H1 (cell line): Measurements from ENCODE around the gene PATJ. TPM values are rescaled to one million over a fixed set of nuclear protein-coding genes. Genes with fewer than 3 reads are reported as not detected.

ENCODE experiments used
- CTCF ChIA-PET: fragments of 300-600 bp; sonication (Branson Sonifier 250); formaldehyde crosslinking; loops from one replicate; lab custom pipeline; 2021; ENCODE audit not compliant: partially characterized antibody; lab: Charles Lee
- POLR2A ChIA-PET: fragments of 300-600 bp; sonication (Branson Sonifier 250); formaldehyde crosslinking; loops from one replicate; lab custom pipeline; 2021; ENCODE audit warnings: inconsistent platforms; ENCODE audit not compliant: partially characterized antibody; lab: Charles Lee
- DNase-seq, 2 experiments: peaks; one replicate each; pipeline versions ENCODE4 v3.0.0 to v3.0.0-alpha.2; 2010 to 2022; ENCODE audit warnings: low spot score in 2 of 2, low read depth in 1 of 2, mixed read lengths in 1 of 2
- FAIRE-seq: peaks from 2 replicates; lab custom pipeline; 2011; peaks lifted over from hg19 to GRCh38; lab: Jason Lieb, UNC
- H2AFZ ChIP-seq: 2 replicates; pipeline ENCODE4 v1.8.1; 2012; ENCODE audit warnings: low read length, inconsistent platforms
- H2AK5ac ChIP-seq: 2 replicates; pipeline ENCODE4 v1.6.1; 2013; ENCODE audit warnings: low read depth, low read length
- H2BK120ac ChIP-seq: replicated peaks from 2 replicates; pipeline ENCODE3; 2013; ENCODE audit warnings: low read depth, low read length, inconsistent platforms
- H2BK12ac ChIP-seq: 2 replicates; pipeline ENCODE4 v1.6.1; 2013; ENCODE audit warnings: low read depth, low read length
- H2BK15ac ChIP-seq: 2 replicates; pipeline ENCODE4 v1.6.1; 2013; ENCODE audit warnings: low read length
- H2BK20ac ChIP-seq: 2 replicates; pipeline ENCODE4 v1.6.1; 2013; ENCODE audit warnings: low read length
- H2BK5ac ChIP-seq: 2 replicates; pipeline ENCODE4 v1.6.1; 2013; ENCODE audit warnings: low read depth, low read length
- H3K14ac ChIP-seq: 2 replicates; pipeline ENCODE4 v1.6.1; 2013; ENCODE audit warnings: inconsistent platforms; ENCODE audit not compliant: insufficient read length
- H3K18ac ChIP-seq: 2 replicates; pipeline ENCODE4 v1.6.1; 2013; ENCODE audit warnings: low read length; ENCODE audit errors: extremely low read depth
- H3K23ac ChIP-seq: 2 replicates; pipeline ENCODE4 v1.6.1; 2013; ENCODE audit warnings: inconsistent platforms; ENCODE audit not compliant: insufficient read length
- H3K23me2 ChIP-seq: 2 replicates; pipeline ENCODE4 v1.6.1; 2013; ENCODE audit warnings: low read depth, low read length
- H3K27ac ChIP-seq: 2 replicates; pipeline ENCODE4 v1.6.1; 2011; ENCODE audit warnings: low read depth, low read length, inconsistent platforms
- H3K27me3 ChIP-seq, 4 experiments: replicated peaks in 1 of 4; 1 replicate in 1 of 4; 2 replicates in 3 of 4; pipeline versions ENCODE4 v1.6.1 to v1.8.1; 2011 to 2013; ENCODE audit warnings: low read length in 3 of 4, mild to moderate bottlenecking in 3 of 4, inconsistent platforms in 2 of 4, mixed read lengths in 2 of 4, moderate library complexity in 1 of 4; ENCODE audit not compliant: control insufficient read depth in 3 of 4, insufficient read depth in 3 of 4; ENCODE audit errors: extremely low read depth in 1 of 4
- H3K36me3 ChIP-seq, 4 experiments: 2 replicates each; pipeline versions ENCODE4 v1.6.1 to v1.8.1; 2011 to 2013; ENCODE audit warnings: mild to moderate bottlenecking in 4 of 4, low read length in 3 of 4, moderate library complexity in 2 of 4, control low read depth in 1 of 4, inconsistent platforms in 1 of 4; ENCODE audit not compliant: insufficient read depth in 4 of 4, control insufficient read depth in 2 of 4
- H3K4ac ChIP-seq: replicated peaks from 2 replicates; pipeline ENCODE3; 2013; ENCODE audit warnings: low read length, low read depth, mixed read lengths, inconsistent platforms; ENCODE audit not compliant: insufficient read length
- H3K4me1 ChIP-seq, 4 experiments: replicated peaks in 1 of 4; 1 replicate in 1 of 4; 2 replicates in 3 of 4; pipeline versions ENCODE4 v1.6.1 to v1.8.1; 2011 to 2013; ENCODE audit warnings: low read length in 3 of 4, inconsistent platforms in 2 of 4, mixed read lengths in 1 of 4; ENCODE audit not compliant: insufficient read depth in 4 of 4, control insufficient read depth in 3 of 4
- H3K4me2 ChIP-seq, 2 experiments: 2 replicates each; pipeline versions ENCODE4 v1.6.1 to v1.8.1; 2011 to 2013; ENCODE audit warnings: low read depth in 2 of 2, low read length in 2 of 2, control low read depth in 1 of 2, inconsistent platforms in 1 of 2, mild to moderate bottlenecking in 1 of 2; ENCODE audit not compliant: insufficient read depth in 1 of 2
- H3K4me3 ChIP-seq, 4 experiments: fragments of 200-600, 300-600 bp in 1 of 4; sonication (generic), shearing (Covaris generic), sonication (Bioruptor Twin) in 1 of 4; 2 replicates each; pipeline versions ENCODE4 v1.5.1 to v1.8.1; 2011 to 2016; ENCODE audit warnings: low read length in 4 of 4, low read depth in 3 of 4, control low read depth in 2 of 4, inconsistent platforms in 2 of 4, mild to moderate bottlenecking in 2 of 4, mixed read lengths in 1 of 4, moderate library complexity in 1 of 4; ENCODE audit not compliant: insufficient read depth in 2 of 4; ENCODE audit errors: extremely low read depth in 1 of 4
- H3K56ac ChIP-seq: replicated peaks from 2 replicates; pipeline ENCODE3; 2013; ENCODE audit warnings: low read depth, mild to moderate bottlenecking, mixed read lengths, low read length, inconsistent platforms; ENCODE audit not compliant: insufficient read length
- H3K79me1 ChIP-seq: 2 replicates; pipeline ENCODE4 v1.6.1; 2013; ENCODE audit warnings: low read depth, low read length, control low read depth
- H3K79me2 ChIP-seq, 2 experiments: 2 replicates each; pipeline versions ENCODE4 v1.6.1 to v1.8.1; 2012 to 2013; ENCODE audit warnings: low read length in 2 of 2, mild to moderate bottlenecking in 2 of 2, inconsistent platforms in 1 of 2; ENCODE audit not compliant: insufficient read depth in 2 of 2, control insufficient read depth in 1 of 2
- H3K9ac ChIP-seq, 4 experiments: replicated peaks in 1 of 4; 1 replicate in 1 of 4; 2 replicates in 3 of 4; pipeline versions ENCODE4 v1.6.1 to v1.8.1; 2011 to 2013; ENCODE audit warnings: low read depth in 3 of 4, low read length in 3 of 4, control low read depth in 2 of 4, mild to moderate bottlenecking in 2 of 4, moderate library complexity in 2 of 4, inconsistent platforms in 1 of 4; ENCODE audit errors: extremely low read depth in 1 of 4
- H3K9me3 ChIP-seq, 2 experiments: 2 replicates each; pipeline versions ENCODE4 v1.6.1 to v1.8.1; 2012 to 2013; ENCODE audit warnings: mild to moderate bottlenecking in 2 of 2, moderate library complexity in 2 of 2, control low read depth in 1 of 2, inconsistent platforms in 1 of 2, low read depth in 1 of 2, low read length in 1 of 2, mixed read lengths in 1 of 2; ENCODE audit not compliant: insufficient read depth in 2 of 2
- H4K20me1 ChIP-seq, 2 experiments: replicated peaks in 1 of 2; 2 replicates each; pipeline versions ENCODE3 to v1.8.1; 2011 to 2013; ENCODE audit warnings: inconsistent platforms in 2 of 2, low read length in 2 of 2, mild to moderate bottlenecking in 1 of 2; ENCODE audit not compliant: insufficient read depth in 2 of 2, control insufficient read depth in 1 of 2
- H4K5ac ChIP-seq: 2 replicates; pipeline ENCODE4 v1.6.1; 2013; ENCODE audit warnings: low read length, low read depth, mixed read lengths, inconsistent platforms; ENCODE audit not compliant: insufficient read length
- H4K8ac ChIP-seq: 2 replicates; pipeline ENCODE4 v1.8.0; 2013; ENCODE audit warnings: mild to moderate bottlenecking, moderate library complexity, low read length, inconsistent platforms; ENCODE audit not compliant: insufficient read depth; ENCODE audit errors: extremely low read depth
- H4K91ac ChIP-seq: replicated peaks from 2 replicates; pipeline ENCODE3; 2013; ENCODE audit warnings: low read length, mixed read lengths, inconsistent platforms; ENCODE audit not compliant: insufficient read length
- CHD2 ChIP-seq: IDR thresholded peaks from 2 replicates; pipeline ENCODE4 v1.6.1; 2012; ENCODE audit warnings: low read length, improper control_type of control experiment
- EP300 ChIP-seq, 2 experiments: IDR thresholded peaks; 1 replicate in 1 of 2; 2 replicates in 1 of 2; pipeline ENCODE4 v1.6.1; 2011 to 2012; ENCODE audit warnings: low read depth in 2 of 2, low read length in 2 of 2, mild to moderate bottlenecking in 2 of 2, borderline replicate concordance in 1 of 2, inconsistent platforms in 1 of 2, moderate library complexity in 1 of 2
- EZH2 ChIP-seq: fragments of 200-600 bp; sonication (generic); IDR thresholded peaks from 2 replicates; pipeline ENCODE4 v1.7.1; 2012; ENCODE audit warnings: low read depth, mild to moderate bottlenecking, moderate library complexity, low read length, inconsistent platforms; ENCODE audit not compliant: severe bottlenecking
- FOSL1 ChIP-seq: IDR thresholded peaks from 2 replicates; pipeline ENCODE4 v1.6.1; 2011; ENCODE audit warnings: mild to moderate bottlenecking, low read depth, low read length, moderate library complexity; ENCODE audit not compliant: insufficient read depth
- HDAC2 ChIP-seq, 2 experiments: fragments of 300-600 bp in 1 of 2; sonication (generic) in 1 of 2; IDR thresholded peaks; 2 replicates each; pipeline ENCODE4 v1.6.1; 2011 to 2012; ENCODE audit warnings: low read depth in 2 of 2, low read length in 2 of 2, mild to moderate bottlenecking in 2 of 2, moderate library complexity in 2 of 2, borderline replicate concordance in 1 of 2, inconsistent platforms in 1 of 2
- HDAC6 ChIP-seq: IDR thresholded peaks from one replicate; pipeline ENCODE4 v1.7.1; 2012; ENCODE audit warnings: low read depth, mild to moderate bottlenecking, inconsistent platforms, low read length, moderate library complexity
- NANOG ChIP-seq: IDR thresholded peaks from 2 replicates; pipeline ENCODE4 v1.6.1; 2011; ENCODE audit warnings: low read length, low read depth, mild to moderate bottlenecking, inconsistent platforms; ENCODE audit not compliant: insufficient read depth, poor library complexity, severe bottlenecking
- SAP30 ChIP-seq: fragments of 300-600 bp; sonication (generic); IDR thresholded peaks from 2 replicates; pipeline ENCODE4 v1.7.1; 2012; ENCODE audit warnings: low read length, moderate library complexity, mild to moderate bottlenecking, inconsistent platforms; ENCODE audit not compliant: insufficient read depth, insufficient replicate concordance
- TAF1 ChIP-seq: IDR thresholded peaks from 2 replicates; pipeline ENCODE4 v1.6.1; 2011; ENCODE audit warnings: mild to moderate bottlenecking, low read depth, low read length
- ZNF274 ChIP-seq: IDR thresholded peaks from 2 replicates; pipeline ENCODE4 v1.7.0; 2012; ENCODE audit warnings: low read length, borderline replicate concordance; ENCODE audit errors: extremely low read depth
- WGBS, 2 experiments: shearing (Covaris generic) in 1 of 2; methylation state at CpG; one replicate each; pipeline versions ENCODE4 v1.1.6 to v1.1.7; 2013 to 2015; ENCODE audit warnings: low lambda C conversion rate in 2 of 2, mixed read lengths in 2 of 2, inconsistent platforms in 1 of 2, low coverage in 1 of 2, missing lambda C conversion rate in 1 of 2; ENCODE audit not compliant: insufficient replicate concordance in 2 of 2, insufficient coverage in 1 of 2, insufficient read length in 1 of 2; ENCODE audit errors: extremely low coverage in 1 of 2, missing lambda C conversion rate in 1 of 2; 5-methylcytosine and 5-hydroxymethylcytosine counted together
- polyA plus RNA-seq, 7 experiments: library from polyadenylated mRNA; depleted of rRNA in 3 of 7; stranded (reverse) in 5 of 7; unstranded in 2 of 7; fragments of >200 nt in 5 of 7; fragments of 200-250 nt in 2 of 7; gene quantifications; 1 replicate in 5 of 7; 2 replicates in 1 of 7; 4 replicates in 1 of 7; pipeline versions ENCODE4 v1.2.1 to v1.2.3, GENCODE V29; 2011 to 2013; ENCODE audit warnings: missing spikeins in 2 of 7, mixed read lengths in 2 of 7
- total RNA-seq: library from RNA; stranded (reverse); fragmentation: NEBNext Ultra II Directional; extraction: Animal tissue kit (Norgen Biotek cat#: 25700); gene quantifications from 2 replicates; pipeline ENCODE4 v1.2.1, GENCODE V29; 2021
- TF ChIP-seq, protein P1 (sequence below): IDR thresholded peaks from 2 replicates; pipeline ENCODE4 v1.6.1; 2011; ENCODE audit warnings: low read length, improper control_type of control experiment

Gene PATJ
- total and polyA plus RNA-seq, 2 of the 8 experiments (the other 6 are each of a cell fraction or from before 2014, with no cell fraction given): 8.2 to 55.6 TPM

GRCh38 chr1:61973100-61973837, 231.0 kb downstream of the PATJ start:
- Histone ChIP-seq H3K4me1 (no peaks in the 10 kb centered on the region), H3K56ac (no peak overlapping the region), H3K4me3 (no peak overlapping the region), H3K79me2 (no peaks in the 10 kb centered on the region), H4K91ac (no peak overlapping the region), H3K4ac (no peak overlapping the region), H2BK120ac (no peak overlapping the region), H2BK12ac (no peak overlapping the region), H2BK5ac (no peak overlapping the region), H3K18ac (no peak overlapping the region), H3K27ac (no peak overlapping the region), H3K27me3 (no peaks in the 10 kb centered on the region), H3K23ac (no peak overlapping the region), H4K8ac (no peak overlapping the region), H3K79me1 (no peaks in the 10 kb centered on the region), H4K5ac (no peak overlapping the region), H2BK20ac (no peak overlapping the region), H2AFZ (no peak overlapping the region), H3K4me2 (no peak overlapping the region), H4K20me1 (no peaks in the 10 kb centered on the region), H3K23me2 (no peaks in the 10 kb centered on the region), H2BK15ac (no peak overlapping the region), H3K9ac (no peak overlapping the region), H3K36me3 (no peaks in the 10 kb centered on the region), H2AK5ac (no peak overlapping the region), H3K14ac (no peak overlapping the region), H3K9me3 (no peaks in the 10 kb centered on the region)
- ChIA-PET CTCF (interaction anchor here (1.1 to 1.5 kb wide), 3 partner anchors 9 to 110 kb away, joined by 3 read pairs; no protein-coding TSS in a partner anchor), POLR2A (no interaction called here)
- 95% methylated on average over 8 of the region's 8 CpGs; no CpG with 5 or more reads in 1 of the 2 experiments for WGBS, 2 experiments
- DNase-seq: no peak
- FAIRE-seq: no peak
- no peak for TF ChIP-seq SAP30
- TF ChIP-seq, protein P1, sequence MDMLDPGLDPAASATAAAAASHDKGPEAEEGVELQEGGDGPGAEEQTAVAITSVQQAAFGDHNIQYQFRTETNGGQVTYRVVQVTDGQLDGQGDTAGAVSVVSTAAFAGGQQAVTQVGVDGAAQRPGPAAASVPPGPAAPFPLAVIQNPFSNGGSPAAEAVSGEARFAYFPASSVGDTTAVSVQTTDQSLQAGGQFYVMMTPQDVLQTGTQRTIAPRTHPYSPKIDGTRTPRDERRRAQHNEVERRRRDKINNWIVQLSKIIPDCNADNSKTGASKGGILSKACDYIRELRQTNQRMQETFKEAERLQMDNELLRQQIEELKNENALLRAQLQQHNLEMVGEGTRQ: no peak
- TF ChIP-seq FOSL1: no peak
- TF ChIP-seq HDAC2 (IDR thresholded peaks at IDR 0.05; ENCODE audit: borderline replicate concordance in 1 of 2, low read depth in 2 of 2, low read length in 2 of 2): no peak
- TF ChIP-seq HDAC6: no peak
- no peak for TF ChIP-seq EP300 (IDR thresholded peaks at IDR 0.05; ENCODE audit: borderline replicate concordance in 1 of 2, low read depth in 2 of 2, low read length in 2 of 2)
- no peak for TF ChIP-seq NANOG
- TF ChIP-seq EZH2: no peak
- TF ChIP-seq CHD2: no peak
- no peak for TF ChIP-seq TAF1
- TF ChIP-seq ZNF274: no peak
